ENCODE measurements around the gene MAN2B2.

- TF ChIP-seq LEF1 (IDR thresholded peaks at IDR 0.05) = no peak
- no peak for TF ChIP-seq NFXL1 (CRISPR knock-in tag; IDR thresholded peaks at IDR 0.05)
- no peak for TF ChIP-seq EGR1 (conservative IDR thresholded peaks at IDR 0.05)
- TF ChIP-seq ILF3 (IDR thresholded peaks at IDR 0.05; ENCODE audit: borderline replicate concordance) = no peak
- no peak for TF ChIP-seq ZBTB43 (CRISPR knock-in tag; IDR thresholded peaks at IDR 0.05)
- TF ChIP-seq EP300 (IDR thresholded peaks at IDR 0.05; ENCODE audit: low read length) = no peak
- TF ChIP-seq FOXO4 (CRISPR knock-in tag; IDR thresholded peaks at IDR 0.05) = no peak
- TF ChIP-seq KAT8 (IDR thresholded peaks at IDR 0.05; ENCODE audit: low read depth) = no peak
- TF ChIP-seq ARID3B (CRISPR knock-in tag; IDR thresholded peaks at IDR 0.05; ENCODE audit: borderline replicate concordance) = no peak
- no peak for TF ChIP-seq MEIS2 (IDR thresholded peaks at IDR 0.05; ENCODE audit: partially characterized antibody)
- TF ChIP-seq MNT (conservative IDR thresholded peaks at IDR 0.05) = no peak
- TF ChIP-seq HBP1 (CRISPR knock-in tag; IDR thresholded peaks at IDR 0.05) = no peak
Measured at GRCh38 chr4:6575503-6576240, 683 bp downstream of the MAN2B2 start.

Measured in K562 (cell line).